Mesenteric fat pad (tissue), 1 donor: ENCODE measurements around the gene NOB1. TPM values are rescaled to one million over a fixed set of nuclear protein-coding genes. Genes with fewer than 3 reads are reported as not detected.
A peak's percentile ranks its signal among the peaks of the same experiment; 100 is the strongest.

ENCODE experiments used
- DNase-seq: peaks from one replicate; pipeline ENCODE4 v3.0.0-alpha.2; 2020; ENCODE audit warnings: low spot score
- total RNA-seq: library from RNA; stranded (reverse); fragmentation: NEBNext Ultra II Directional; extraction: Animal tissue kit (Norgen Biotek cat#: 25700); gene quantifications from one replicate; pipeline ENCODE4 v1.2.1, GENCODE V29; 2021
- donor health status: DM: yes; HTN: yes; CAD: no.

NOB1 gene
- total RNA-seq, 1 donor from 2014 or later, result 41.8 TPM

DNA sequence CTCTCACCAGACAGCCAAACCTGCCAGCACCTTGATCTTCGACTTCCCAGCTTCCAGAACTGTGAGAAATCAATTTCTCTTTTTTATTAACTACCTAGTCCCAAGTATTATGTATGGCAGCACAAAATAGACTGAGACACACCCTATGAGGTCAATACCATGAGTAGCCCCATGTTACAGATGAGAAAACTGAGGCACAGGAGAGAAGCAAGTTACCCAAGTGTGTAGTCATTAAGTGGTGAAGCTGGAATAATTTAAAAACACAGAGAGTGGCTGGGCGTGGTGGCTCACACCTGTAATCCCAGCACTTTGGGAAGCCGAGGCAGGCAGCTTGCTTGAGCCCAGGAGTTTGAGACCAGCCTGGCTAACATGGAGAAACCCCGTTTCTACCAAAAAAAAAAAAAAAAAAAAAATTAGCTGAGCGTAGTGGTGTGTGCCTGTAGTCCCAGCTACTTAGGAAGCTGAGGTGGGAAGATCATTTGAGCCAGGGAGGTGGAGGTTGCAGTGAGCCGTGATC is 33.2 kb downstream of the NOB1 start:
- DNase-seq, result peak; percentile 24

DNA sequence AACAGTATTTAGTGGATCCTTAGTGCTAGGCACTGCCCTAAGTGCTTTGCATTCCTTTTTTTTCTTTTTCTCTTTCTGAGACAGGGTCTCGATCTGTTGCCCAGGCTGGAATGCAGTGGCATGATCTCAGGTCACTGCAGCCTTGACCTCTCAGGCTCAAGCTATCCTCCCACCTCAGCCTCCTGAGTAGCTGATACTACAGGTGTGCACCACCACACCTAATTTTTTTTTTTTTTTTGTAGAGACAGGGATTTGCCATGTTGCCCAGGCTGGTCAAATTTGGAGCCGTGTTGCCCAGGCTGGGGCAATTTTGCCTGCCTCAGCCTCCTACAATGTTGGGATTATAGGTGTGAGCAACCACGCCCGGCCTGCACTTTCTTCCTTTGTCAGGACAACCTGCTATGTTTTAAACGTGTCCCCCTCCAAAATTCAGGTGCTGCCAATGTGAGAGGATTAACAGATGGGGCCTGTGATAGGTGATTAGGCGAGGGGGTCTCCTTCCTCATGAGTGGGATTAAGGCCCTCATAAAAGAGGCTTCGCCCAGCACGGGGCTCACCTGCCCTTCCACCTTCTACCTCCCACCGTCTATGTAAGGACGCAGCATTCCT is 33.8 kb downstream of the NOB1 start:
- DNase-seq, result peak; percentile 45

DNA sequence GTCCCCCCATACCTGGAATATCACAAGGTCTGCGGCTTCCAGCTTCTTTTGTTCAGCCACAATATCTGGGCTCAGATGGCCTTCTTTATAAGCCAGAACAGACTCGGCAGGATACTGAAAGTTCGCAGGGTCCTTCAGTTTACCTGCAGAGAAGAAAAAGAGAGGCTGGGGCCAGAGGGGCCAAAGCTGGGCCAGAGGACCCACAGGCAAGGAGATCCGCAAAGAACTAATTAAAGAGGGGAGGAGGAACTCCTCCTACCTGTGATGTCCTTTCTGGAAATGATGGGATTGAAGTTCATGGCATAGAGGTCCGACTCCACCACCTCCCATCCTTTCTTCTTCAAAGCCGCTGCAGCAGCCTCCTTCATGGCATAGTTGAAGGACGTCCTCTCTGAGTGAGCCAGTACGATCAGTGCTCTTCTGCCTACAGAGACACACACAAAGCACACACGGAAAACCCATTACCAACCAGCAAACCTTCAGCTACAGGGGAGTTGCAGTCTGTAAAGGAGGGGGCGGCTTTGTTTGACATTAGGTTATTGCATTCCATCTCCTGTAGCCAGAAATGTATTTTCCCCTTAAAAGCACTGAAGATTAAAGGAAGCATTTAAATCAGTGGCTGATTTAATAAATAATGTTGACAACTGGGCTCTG is 36.5 kb downstream of the NOB1 start:
- DNase-seq, result peak; percentile 43

DNA sequence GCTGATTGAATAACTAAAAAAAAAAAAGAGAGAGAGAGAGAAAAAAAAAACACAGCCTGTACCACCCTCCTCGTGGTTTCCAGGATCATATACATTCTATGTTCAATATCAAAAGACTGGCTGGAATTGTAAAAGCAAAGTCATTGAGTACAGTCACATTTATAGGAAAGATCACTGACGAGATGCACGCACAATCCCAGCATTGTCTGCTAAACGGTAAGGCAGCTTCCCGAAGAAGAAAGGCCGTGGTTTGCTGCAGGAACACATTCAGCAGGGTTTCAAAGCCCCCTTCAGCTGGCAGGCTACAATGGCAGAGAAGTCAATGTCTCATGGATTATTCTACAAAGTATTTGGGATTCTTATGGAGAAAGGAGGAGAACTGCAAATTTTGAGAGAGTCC is 37.7 kb downstream of the NOB1 start:
- peak; percentile 11 for DNase-seq

DNA sequence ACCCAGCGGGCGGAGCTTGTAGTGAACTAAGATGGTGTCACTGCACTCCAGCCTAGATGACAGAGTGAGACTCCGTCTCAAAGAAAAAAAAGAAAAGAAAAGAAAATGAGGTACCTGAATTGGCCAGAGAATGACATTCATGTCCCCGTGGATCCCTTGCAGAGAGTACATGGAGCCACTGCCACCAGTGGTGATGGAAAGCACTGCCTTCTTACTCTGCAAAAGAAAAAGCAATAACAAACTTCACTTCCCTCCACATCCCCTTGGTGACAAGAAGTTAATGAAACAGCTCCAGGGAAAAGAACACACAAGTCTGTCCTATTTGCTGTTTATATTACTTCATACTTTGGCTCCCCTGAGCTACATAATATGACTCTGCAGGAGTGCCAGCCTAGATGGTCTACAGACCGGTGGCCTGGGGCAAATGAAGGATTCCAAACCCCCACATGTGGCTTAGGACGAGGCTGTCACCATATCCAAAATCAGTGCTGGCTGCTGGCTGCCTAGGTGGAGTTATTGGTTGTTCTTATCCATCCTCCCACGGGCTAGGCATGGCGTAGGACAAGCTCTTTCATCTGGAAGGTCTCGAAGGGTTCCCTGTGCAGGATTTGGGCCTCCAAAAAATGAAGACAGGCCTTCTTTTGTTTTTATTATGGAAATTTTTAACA is 41.7 kb downstream of the NOB1 start:
- DNase-seq, result peak; percentile 24

DNA sequence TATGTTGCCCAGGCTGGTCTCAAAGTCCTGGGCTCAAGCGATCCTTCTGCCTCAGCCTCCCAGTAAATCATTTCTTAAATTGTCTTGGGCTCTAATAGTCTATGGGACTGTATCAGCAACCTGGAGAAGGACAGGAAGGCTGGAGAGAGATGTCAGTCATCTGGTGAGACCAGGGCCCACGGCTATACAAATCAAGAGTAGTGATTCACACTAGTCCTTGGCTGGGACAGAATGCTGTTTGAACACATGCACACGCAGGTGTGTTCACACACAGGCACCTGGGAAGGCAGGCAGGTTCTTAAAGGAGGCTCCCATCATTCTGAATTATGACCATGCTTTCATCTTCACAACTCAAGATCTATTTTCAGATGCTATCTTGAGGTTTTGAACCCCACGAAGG is 42.4 kb downstream of the NOB1 start:
- DNase-seq, result no peak

DNA sequence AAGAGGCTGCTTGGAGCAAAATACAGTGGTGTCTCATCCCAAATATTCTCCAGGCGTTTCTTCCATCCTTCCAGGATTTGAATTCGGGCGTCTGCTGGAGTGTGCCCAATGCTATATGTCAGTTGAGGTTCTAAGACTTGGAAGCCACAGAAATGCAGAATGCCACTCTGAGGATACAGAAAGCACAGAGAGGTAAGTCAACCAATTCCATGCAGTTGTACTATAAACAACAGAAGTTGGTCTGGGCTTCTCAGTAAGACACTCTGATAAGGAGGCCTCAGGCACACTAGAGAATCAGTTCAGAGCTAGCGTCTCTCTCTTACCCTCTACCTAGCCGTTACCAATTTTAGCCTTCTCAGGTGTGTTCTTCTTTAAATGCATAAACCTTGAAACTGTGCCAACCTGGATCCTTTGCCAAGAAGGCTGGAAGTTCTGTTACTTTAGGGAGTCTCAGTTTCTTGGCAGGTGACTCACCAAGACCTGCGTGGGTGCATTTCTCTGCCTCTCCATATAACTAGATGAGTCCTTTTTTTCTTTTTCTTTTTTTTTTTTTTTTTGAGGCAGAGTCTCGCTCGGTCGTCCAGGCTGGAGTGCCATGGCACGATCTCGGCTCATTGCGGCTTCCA is 43.5 kb downstream of the NOB1 start:
- no peak for DNase-seq

DNA sequence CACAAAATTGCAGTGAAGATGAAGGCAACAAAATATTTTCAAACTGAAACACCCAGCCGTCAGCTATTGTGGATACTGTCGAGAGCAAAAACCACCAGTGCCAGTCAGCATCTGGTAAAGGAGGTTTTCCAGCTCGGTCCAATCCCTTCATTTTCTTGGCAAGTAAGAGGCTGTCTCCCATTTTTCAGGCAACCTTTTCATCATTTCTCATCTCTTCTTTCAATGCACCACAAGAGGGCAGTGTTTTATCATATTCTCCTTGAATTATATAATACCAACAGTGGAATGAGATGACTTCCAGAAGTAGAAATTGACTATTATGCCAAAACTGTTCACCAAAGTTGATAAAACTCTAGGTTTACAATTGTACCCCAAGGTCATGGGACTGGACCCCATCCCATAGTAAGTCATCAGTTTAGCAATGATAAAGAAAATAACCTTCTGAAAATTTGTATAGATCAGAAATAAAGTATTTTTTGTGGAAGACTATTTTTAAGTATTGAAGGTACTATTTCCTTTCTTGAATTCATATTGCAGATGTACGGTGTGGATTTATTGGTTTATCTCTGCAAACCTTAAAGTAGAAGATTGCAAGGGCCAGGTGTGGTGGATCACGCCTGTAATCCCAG is 45.2 kb downstream of the NOB1 start:
- DNase-seq, result no peak

DNA sequence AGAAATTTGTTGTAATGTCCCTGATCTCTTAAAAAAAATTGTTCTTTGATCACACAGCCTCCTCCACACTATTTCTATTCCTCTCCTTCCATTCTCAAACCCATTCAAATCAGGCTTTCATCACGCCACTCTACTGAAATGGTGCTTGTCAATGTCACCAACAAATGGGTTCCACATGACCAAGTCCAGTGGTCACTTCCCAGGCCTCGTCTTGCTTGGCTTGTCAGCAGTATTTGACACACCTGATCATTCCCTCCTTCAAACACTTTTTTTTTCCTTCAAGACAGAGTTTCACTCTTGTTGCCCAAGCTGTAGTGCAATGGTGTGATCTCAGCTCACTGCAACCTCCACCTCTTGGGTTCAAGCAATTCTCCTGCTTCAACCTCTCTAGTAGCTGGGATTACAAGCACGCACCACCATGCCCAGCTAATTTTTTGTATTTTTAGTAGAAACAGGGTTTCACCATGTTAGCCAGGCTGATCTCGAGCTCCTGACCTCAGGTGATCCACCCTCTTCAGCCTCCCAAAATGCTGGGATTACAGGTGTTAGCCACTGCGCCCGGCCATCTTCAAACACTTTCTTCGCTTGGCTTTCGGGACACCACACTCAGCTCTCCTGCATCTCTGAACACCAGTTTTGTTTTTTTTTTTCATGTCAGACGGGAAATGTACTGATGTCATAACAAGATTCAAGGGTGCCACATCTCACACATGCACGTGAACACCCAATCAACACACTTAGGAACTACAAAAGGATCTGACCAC is 46.6 kb downstream of the NOB1 start:
- DNase-seq, result no peak

DNA sequence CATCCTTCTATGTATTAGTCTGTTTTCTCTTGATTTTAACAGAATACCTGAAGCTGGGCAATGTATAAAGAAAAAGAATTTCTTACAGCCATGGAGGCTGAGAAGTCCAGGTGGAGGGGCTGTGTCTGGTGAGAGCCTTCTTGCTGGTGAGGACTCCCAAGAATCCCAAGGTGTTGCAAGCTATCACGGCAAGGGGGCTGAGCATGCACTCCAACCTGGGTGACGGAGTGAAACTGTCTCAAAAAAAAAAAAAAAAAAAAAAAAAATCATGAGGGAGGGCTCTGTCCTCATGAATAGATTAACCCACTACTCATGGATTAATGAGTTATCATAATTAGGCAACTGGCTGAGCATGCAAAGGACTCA is 47.8 kb downstream of the NOB1 start:
- no peak for DNase-seq

DNA sequence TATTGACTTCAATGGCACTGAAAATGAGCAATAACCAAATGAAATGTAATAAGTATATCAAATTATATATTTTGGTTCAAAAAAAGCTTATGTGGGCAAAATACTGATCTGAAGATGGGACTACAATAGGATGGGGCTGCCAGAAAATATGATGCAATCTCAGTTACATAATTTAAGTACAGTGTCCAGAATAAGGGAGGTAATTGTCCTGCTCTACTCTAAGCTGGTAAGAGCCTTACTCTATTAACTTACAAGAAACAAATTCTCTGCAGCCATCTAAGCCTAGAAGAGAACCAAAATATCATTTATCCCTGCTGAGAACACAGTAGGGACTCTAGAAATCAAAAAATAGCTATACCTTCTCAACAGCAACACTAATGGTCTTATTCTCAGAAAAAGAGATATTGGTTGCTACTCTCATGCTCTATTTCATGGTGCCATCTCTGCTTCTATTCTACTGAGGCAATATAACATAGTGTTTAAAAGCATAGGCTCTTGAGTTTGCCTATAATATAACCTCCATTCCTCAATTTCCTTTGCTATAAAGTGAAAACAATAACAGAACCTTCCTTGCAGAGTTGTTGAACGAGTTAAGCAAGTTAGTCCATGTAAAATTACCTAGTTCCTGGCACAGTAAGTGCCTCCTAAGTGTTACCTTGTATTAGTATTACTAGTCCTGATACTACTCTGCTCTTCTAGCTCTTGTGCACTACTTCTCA is 48.3 kb downstream of the NOB1 start:
- no peak for DNase-seq

DNA sequence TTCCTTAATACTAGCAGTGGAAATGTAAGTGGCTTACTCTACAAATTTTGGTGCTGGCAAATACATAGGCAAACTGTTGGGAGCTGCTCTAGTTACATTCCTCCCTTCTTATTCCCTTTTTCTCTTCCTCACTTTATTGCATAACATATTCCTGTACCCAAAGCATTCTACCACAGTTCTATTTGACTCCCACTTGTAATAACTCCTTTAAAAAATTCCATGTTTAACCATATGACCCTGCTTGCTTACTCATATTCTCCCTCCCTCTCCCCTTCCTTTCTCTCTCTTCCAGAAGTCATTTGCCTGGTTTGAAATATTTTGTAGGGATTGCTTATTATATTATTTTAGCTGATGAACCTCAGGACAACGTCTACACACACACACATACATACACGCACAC is 51.1 kb downstream of the NOB1 start:
- DNase-seq, result no peak

DNA sequence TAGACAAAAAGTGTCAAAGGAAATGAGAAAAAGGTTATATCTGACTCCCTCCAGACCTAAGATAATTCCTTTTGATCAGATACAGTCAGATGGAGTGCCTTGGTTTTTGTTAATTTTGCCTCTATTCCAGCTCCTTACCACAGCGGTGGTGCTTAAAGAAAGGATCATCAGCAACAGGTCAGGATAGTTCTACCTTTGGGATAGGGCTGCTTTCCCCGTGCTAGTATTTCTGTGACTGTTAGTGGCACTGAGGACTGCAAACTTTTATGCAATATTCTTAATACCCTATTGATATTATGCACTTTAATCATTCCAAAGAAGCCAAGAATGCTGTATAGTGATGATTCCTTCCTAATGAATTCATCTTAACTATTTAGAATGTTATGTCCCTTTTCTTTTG is 52.9 kb downstream of the NOB1 start:
- no peak for DNase-seq

DNA sequence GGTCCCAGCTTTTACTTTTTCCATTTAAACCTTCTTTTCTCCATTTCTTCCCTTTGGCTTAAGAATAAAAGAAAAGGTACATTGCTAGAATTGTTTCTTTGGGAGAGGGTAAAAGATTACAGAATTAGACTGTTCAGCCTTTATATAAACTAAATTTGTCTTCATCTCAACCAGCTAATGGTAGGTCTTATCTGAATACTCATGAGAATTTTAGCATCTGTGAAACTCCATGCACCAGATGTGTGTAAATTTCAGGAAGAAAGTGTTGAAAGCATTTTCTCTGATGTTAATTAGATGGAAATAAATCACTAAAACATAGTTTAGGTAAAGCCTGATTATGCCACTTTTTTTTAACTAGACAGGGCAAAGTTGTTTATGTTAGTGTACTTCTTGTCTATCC is 53.3 kb downstream of the NOB1 start:
- DNase-seq, result no peak

DNA sequence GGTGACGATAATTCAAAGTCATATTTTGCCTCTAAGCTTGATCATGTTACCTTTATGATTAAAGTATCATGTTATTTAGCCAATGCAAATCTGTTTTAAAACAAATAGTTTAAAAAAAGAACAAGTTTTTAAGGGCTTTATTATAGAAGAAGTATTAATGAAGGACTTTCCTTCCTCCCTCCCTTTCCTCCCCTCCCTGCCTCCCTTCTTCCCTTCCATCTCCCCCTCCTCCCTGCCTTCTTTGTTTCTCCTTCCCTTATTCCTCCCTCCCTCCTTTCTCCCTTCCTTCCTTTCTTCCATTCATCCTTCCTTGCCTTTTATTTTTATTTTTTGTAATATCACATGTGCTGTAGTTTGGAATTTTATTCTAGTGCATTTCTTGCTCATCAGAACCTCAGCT is 54.8 kb downstream of the NOB1 start:
- DNase-seq, result no peak

DNA sequence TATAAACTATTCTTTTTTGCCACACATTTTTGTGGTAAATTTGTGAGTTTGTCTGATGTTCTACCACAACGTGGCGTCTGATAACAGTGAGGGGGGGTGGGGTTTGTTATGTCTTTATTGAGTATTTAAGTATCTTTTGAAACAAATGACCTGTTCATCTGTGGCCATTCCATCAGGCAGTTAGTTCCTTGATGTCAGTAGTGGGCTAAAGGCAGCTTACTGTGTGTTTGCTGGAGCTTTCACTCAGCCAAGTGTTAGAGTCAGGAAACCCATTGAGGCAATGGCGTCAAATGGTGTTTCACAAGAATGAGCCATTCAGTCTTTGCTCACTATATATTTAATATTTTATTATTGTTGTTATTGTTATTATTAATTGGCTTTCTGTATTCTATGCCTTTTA is 56.3 kb downstream of the NOB1 start:
- no peak for DNase-seq

DNA sequence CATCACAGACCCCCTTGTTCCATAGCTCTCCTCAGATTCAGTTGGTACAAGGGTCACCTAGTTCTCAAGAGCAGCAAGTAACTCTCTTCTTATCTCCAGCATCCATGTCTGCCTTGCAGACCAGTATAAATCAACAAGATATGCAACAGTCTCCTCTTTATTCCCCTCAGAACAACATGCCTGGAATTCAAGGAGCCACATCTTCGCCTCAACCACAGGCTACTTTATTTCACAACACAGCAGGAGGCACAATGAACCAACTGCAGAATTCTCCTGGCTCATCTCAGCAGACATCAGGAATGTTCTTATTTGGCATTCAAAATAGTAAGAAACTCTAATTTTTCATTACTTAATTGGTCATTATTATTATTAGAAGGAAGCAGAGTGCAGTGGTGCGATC is 60.8 kb downstream of the NOB1 start:
- no peak for DNase-seq

DNA sequence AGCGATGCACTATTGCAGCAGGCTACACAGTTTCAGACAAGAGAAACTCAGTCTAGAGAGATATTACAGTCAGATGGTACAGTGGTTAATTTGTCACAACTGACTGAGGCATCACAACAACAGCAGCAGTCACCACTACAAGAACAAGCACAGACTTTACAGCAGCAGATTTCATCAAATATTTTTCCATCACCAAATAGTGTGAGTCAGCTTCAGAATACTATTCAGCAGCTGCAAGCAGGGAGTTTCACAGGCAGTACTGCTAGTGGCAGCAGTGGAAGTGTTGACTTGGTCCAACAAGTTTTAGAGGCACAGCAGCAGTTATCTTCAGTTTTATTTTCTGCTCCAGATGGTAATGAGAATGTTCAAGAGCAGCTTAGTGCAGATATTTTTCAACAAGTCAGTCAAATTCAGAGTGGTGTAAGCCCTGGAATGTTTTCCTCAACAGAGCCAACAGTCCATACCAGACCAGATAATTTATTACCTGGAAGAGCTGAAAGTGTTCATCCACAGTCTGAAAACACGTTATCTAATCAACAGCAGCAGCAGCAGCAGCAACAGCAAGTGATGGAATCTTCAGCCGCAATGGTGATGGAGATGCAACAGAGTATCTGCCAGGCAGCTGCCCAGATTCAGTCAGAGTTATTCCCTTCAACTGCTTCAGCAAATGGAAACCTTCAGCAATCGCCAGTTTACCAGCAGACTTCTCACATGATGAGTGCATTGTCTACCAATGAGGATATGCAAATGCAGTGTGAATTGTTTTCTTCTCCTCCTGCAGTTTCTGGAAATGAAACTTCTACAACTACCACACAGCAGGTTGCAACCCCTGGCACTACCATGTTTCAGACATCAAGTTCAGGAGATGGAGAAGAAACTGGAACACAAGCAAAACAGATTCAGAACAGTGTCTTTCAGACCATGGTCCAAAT is 62.5 kb downstream of the NOB1 start:
- DNase-seq, result no peak
